GM20000 (cell line): ENCODE measurements around the gene DHRS3.
"Not testable (repeated sequence)": the region's sequence is repeated elsewhere in the genome, so short reads cannot be mapped to it uniquely, and the experiment has no call there.

Experiments
- DNase-seq: peaks from one replicate; pipeline ENCODE4 v3.0.0; 2012; ENCODE audit warnings: low spot score
- CTCF ChIP-seq: IDR thresholded peaks from 2 replicates; pipeline ENCODE4 v1.5.1; 2012; ENCODE audit warnings: mild to moderate bottlenecking, control low read depth; ENCODE audit errors: extremely low read depth, missing control alignments

Gene DHRS3

GRCh38 chr1:12540580-12541273, 77.3 kb downstream of the DHRS3 start:
- DNase-seq: no peak
- TF ChIP-seq CTCF: no peak

GRCh38 chr1:12539705-12540579, 78.1 kb downstream of the DHRS3 start:
- DNase-seq: no peak
- TF ChIP-seq CTCF: no peak

- no peak for DNase-seq
- no peak for TF ChIP-seq CTCF
These were observed 78.7 kb downstream of the DHRS3 start for GRCh38 chr1:12539320-12539704.

GRCh38 chr1:12538536-12538935, 79.5 kb downstream of the DHRS3 start:
- DNase-seq: not testable (repeated sequence)

GRCh38 chr1:12537906-12538461, 80.0 kb downstream of the DHRS3 start:
- DNase-seq: no peak
- no peak for TF ChIP-seq CTCF

- no peak for TF ChIP-seq CTCF
- DNase-seq: no peak
These were observed 80.7 kb downstream of the DHRS3 start for GRCh38 chr1:12537294-12537693.

GRCh38 chr1:12536023-12536639, 81.9 kb downstream of the DHRS3 start:
- DNase-seq: no peak
- TF ChIP-seq CTCF: no peak
